ENCODE measurements around the gene PARP14. TPM values are rescaled to one million over a fixed set of nuclear protein-coding genes. Genes with fewer than 3 reads are reported as not detected.

Gene PARP14
- total RNA-seq, 4 donors from 2014 or later = 35.9 to 211 (median 56.7) TPM

GRCh38 chr3:122691195-122691594 is 10.6 kb downstream of the PARP14 start:
- Histone ChIP-seq H3K4me1 (no peaks in the 10 kb centered on the region), H3K4me3 (no peak overlapping the region), H3K27me3 (no peaks in the 10 kb centered on the region), H3K9me3 (no peaks in the 10 kb centered on the region), H3K27ac (no peak overlapping the region), H3K36me3 (peaks cover 0 to 53% (median 6%) of the 10 kb centered on the region in 4 donors)
- 69 to 78% methylated on average over 4 of the region's 4 CpGs for WGBS, 2 donors (ENCODE audit: low coverage in 1 of 2)
- TF ChIP-seq POLR2A (IDR thresholded peaks at IDR 0.05) (no peak), EP300 (IDR thresholded peaks at IDR 0.05; ENCODE audit: low read depth) (no peak), CTCF (IDR thresholded peaks at IDR 0.05) (no peak), POLR2AphosphoS5 (IDR thresholded peaks at IDR 0.05) (no peak)
- DNase-seq = no peak
- intact Hi-C loops (cut with DNase I; ENCODE audit: low total_unique reads) = no loop called here
- in situ Hi-C loops (cut with MboI; ENCODE audit: low pct_ligation_motif_present in 1 of 4, low pct_unique_long_range_greater_than_20kb in 1 of 4, low sequenced_read_pairs in 3 of 4) = loop anchor here in 2 of 4 donors (25.0 kb wide), 2 partner anchors 279 to 304 kb away; partner anchors contain the start of genes FAM162A (in 1 of the 2), MIX23 (in 1 of the 2) and WDR5B (in 1 of the 2)

GRCh38 chr3:122692674-122693073 is 12.0 kb downstream of the PARP14 start:
- in situ Hi-C loops (cut with MboI; ENCODE audit: low pct_ligation_motif_present in 1 of 4, low pct_unique_long_range_greater_than_20kb in 1 of 4, low sequenced_read_pairs in 3 of 4) (loop anchor here in 2 of 4 donors (25.0 kb wide), 2 partner anchors 280 to 305 kb away; partner anchors contain the start of genes FAM162A (in 1 of the 2), MIX23 (in 1 of the 2) and WDR5B (in 1 of the 2)), intact Hi-C loops (cut with DNase I; ENCODE audit: low total_unique reads) (no loop called here)
- TF ChIP-seq CTCF (IDR thresholded peaks at IDR 0.05) = no peak
- Histone ChIP-seq H3K4me1 (no peaks in the 10 kb centered on the region), H3K27ac (no peak overlapping the region), H3K9me3 (no peaks in the 10 kb centered on the region), H3K36me3 (peaks cover 0 to 42% (median 7%) of the 10 kb centered on the region in 4 donors), H3K4me3 (no peak overlapping the region), H3K27me3 (no peaks in the 10 kb centered on the region)
- no peak for DNase-seq
- WGBS, 2 donors (ENCODE audit: low coverage in 1 of 2) = 71 to 77% methylated on average over 2 to 3 of the region's 3 CpGs

- 68 to 76% methylated on average over 3 to 7 of the region's 7 CpGs for WGBS, 2 donors (ENCODE audit: low coverage in 1 of 2)
- no peaks in the 10 kb centered on the region for H3K9me3 ChIP-seq
- H3K36me3 ChIP-seq = peaks cover 0 to 52% (median 7%) of the 10 kb centered on the region in 4 donors
- H3K27me3 ChIP-seq = no peaks in the 10 kb centered on the region
- TF ChIP-seq POLR2AphosphoS5 (IDR thresholded peaks at IDR 0.05) (no peak), POLR2A (IDR thresholded peaks at IDR 0.05) (no peak), CTCF (IDR thresholded peaks at IDR 0.05) (no peak), EP300 (IDR thresholded peaks at IDR 0.05; ENCODE audit: low read depth) (no peak)
- intact Hi-C loops (cut with DNase I; ENCODE audit: low total_unique reads) (no loop called here), in situ Hi-C loops (cut with MboI; ENCODE audit: low pct_ligation_motif_present in 1 of 4, low pct_unique_long_range_greater_than_20kb in 1 of 4, low sequenced_read_pairs in 3 of 4) (loop anchor here in 2 of 4 donors (25.0 kb wide), 2 partner anchors 283 to 308 kb away; partner anchors contain the start of genes FAM162A (in 1 of the 2), MIX23 (in 1 of the 2) and WDR5B (in 1 of the 2))
- no peak overlapping the region for H3K4me3 ChIP-seq
- DNase-seq = no peak
- no peak overlapping the region for H3K27ac ChIP-seq
- H3K4me1 ChIP-seq = no peaks in the 10 kb centered on the region
Observed at GRCh38 chr3:122694966-122695365, 14.3 kb downstream of the PARP14 start.

GRCh38 chr3:122695927-122696561 is 15.4 kb downstream of the PARP14 start:
- H3K27ac ChIP-seq = no peak overlapping the region
- DNase-seq = no peak
- no peaks in the 10 kb centered on the region for H3K27me3 ChIP-seq
- peaks cover 0 to 57% (median 8%) of the 10 kb centered on the region in 4 donors for H3K36me3 ChIP-seq
- H3K9me3 ChIP-seq = no peaks in the 10 kb centered on the region
- no peaks in the 10 kb centered on the region for H3K4me1 ChIP-seq
- TF ChIP-seq CTCF (IDR thresholded peaks at IDR 0.05) (no peak), EP300 (IDR thresholded peaks at IDR 0.05; ENCODE audit: low read depth) (no peak), POLR2A (IDR thresholded peaks at IDR 0.05) (no peak), POLR2AphosphoS5 (IDR thresholded peaks at IDR 0.05) (no peak)
- H3K4me3 ChIP-seq = no peak overlapping the region
- in situ Hi-C loops (cut with MboI; ENCODE audit: low pct_ligation_motif_present in 1 of 4, low pct_unique_long_range_greater_than_20kb in 1 of 4, low sequenced_read_pairs in 3 of 4) (loop anchor here in 2 of 4 donors (25.0 kb wide), 2 partner anchors 284 to 309 kb away; partner anchors contain the start of genes FAM162A (in 1 of the 2), MIX23 (in 1 of the 2) and WDR5B (in 1 of the 2)), intact Hi-C loops (cut with DNase I; ENCODE audit: low total_unique reads) (no loop called here)

Data from transverse colon (tissue), 4 donors.